NCI-H2227 (cell line): ENCODE measurements around the gene PDGFRB.

Experiments
- DNase-seq: peaks from one replicate; lab custom pipeline; 2025; ENCODE audit not compliant: unreplicated experiment; lab: John Stamatoyannopoulos, UW

Gene PDGFRB

GRCh38 chr5:150069672-150070627 lies 85.7 kb downstream of the PDGFRB start:
- DNase-seq = no peak

GRCh38 chr5:150068961-150069645 lies 86.5 kb downstream of the PDGFRB start:
- DNase-seq = no peak

GRCh38 chr5:150068472-150068871 lies 87.2 kb downstream of the PDGFRB start:
- DNase-seq = no peak

- DNase-seq = no peak
Observed at GRCh38 chr5:150068071-150068470, 87.6 kb downstream of the PDGFRB start.

GRCh38 chr5:150067405-150067960 lies 88.2 kb downstream of the PDGFRB start:
- DNase-seq = no peak

GRCh38 chr5:150066901-150067396 lies 88.7 kb downstream of the PDGFRB start:
- DNase-seq = no peak

- DNase-seq = no peak
Observed at GRCh38 chr5:150066436-150066835, 89.2 kb downstream of the PDGFRB start.

- DNase-seq = no peak
Observed at GRCh38 chr5:150065886-150066285, 89.8 kb downstream of the PDGFRB start.

- no peak for DNase-seq
Observed at GRCh38 chr5:150065346-150065745, 90.3 kb downstream of the PDGFRB start.

- no peak for DNase-seq
Observed at GRCh38 chr5:150064681-150065220, 90.9 kb downstream of the PDGFRB start.
